Upper lobe of left lung (tissue), 6 donors: ENCODE results near the gene MYPOP. TPM values are rescaled to one million over a fixed set of nuclear protein-coding genes. Genes with fewer than 3 reads are reported as not detected.

Experiments
- ATAC-seq, 2 donors: fragments of 200-7000 bp; cut with Tn5 transposase; one replicate each; pipeline ENCODE4 v1.9.1; 2022; ENCODE audit warnings: mild to moderate bottlenecking in 2 of 2, moderate library complexity in 2 of 2; ENCODE audit not compliant: low FRiP score in 2 of 2
- DNase-seq, 2 donors: peaks; one replicate each; pipeline ENCODE4 v3.0.0-alpha.2; 2019 to 2020
- H3K27ac ChIP-seq, 4 donors: fragments of 200-600 bp; sonication (generic); one replicate each; pipeline ENCODE4 v1.5.1; 2016 to 2019
- H3K27me3 ChIP-seq, 4 donors: fragments of 200-600 bp; sonication (generic); one replicate each; pipeline ENCODE4 v1.5.1; 2017 to 2019
- H3K36me3 ChIP-seq, 4 donors: fragments of 200-600 bp; sonication (generic); one replicate each; pipeline ENCODE4 v1.5.1; 2016 to 2019
- H3K4me1 ChIP-seq, 4 donors: fragments of 200-600 bp; sonication (generic); one replicate each; pipeline ENCODE4 v1.5.1; 2018 to 2019
- H3K4me3 ChIP-seq, 4 donors: fragments of 200-600 bp; sonication (generic); one replicate each; pipeline ENCODE4 v1.5.1; 2017 to 2019; ENCODE audit warnings: mild to moderate bottlenecking in 2 of 4, moderate library complexity in 1 of 4
- H3K9me3 ChIP-seq, 4 donors: fragments of 200-600 bp; sonication (generic); one replicate each; pipeline ENCODE4 v1.5.1; 2018 to 2019
- CTCF ChIP-seq, 6 experiments: fragments of 450-650 bp in 4 of 6; fragments of 200-600 bp in 2 of 6; sonication (generic) in 2 of 6; IDR thresholded peaks; one replicate each; pipeline ENCODE4 v1.5.1; 2016 to 2019; ENCODE audit warnings: antibody characterized with exemption in 6 of 6
- EP300 ChIP-seq, 4 donors: sonication (generic); formaldehyde crosslinking; IDR thresholded peaks; one replicate each; pipeline ENCODE4 v1.5.1; 2017; ENCODE audit warnings: antibody characterized with exemption in 4 of 4, control low read depth in 2 of 4
- POLR2A ChIP-seq, 4 donors: fragments of 450-650 bp; IDR thresholded peaks; one replicate each; pipeline ENCODE4 v1.5.1; 2016 to 2017; ENCODE audit warnings: antibody characterized with exemption in 4 of 4, mild to moderate bottlenecking in 2 of 4
- POLR2AphosphoS5 ChIP-seq, 2 donors: sonication (generic); formaldehyde crosslinking; IDR thresholded peaks; one replicate each; pipeline ENCODE4 v1.5.1; 2017; ENCODE audit warnings: antibody characterized with exemption in 2 of 2
- WGBS, 2 donors: methylation state at CpG; one replicate each; pipeline ENCODE4 v1.1.5; 2017 to 2018; 5-methylcytosine and 5-hydroxymethylcytosine counted together
- total RNA-seq, 6 donors: library from RNA; depleted of rRNA in 4 of 6; stranded (reverse); fragments of >200 nt in 4 of 6; gene quantifications; one replicate each; pipeline versions ENCODE4 v1.1.0 to v1.2.1, GENCODE V29; 2016 to 2021
- donor health status: DM: no; HTN: no; CAD: no; lungs with moderate emphysema.
- donor health status: DM: no; HTN: yes; CAD: no; lungs with severe emphysema.

The MYPOP gene
- total RNA-seq, 6 donors from 2014 or later, result 2.3 to 13.6 (median 9.2) TPM

GRCh38 chr19:45862564-45863334 is 39.7 kb downstream of the MYPOP start, which contains the start of gene SYMPK:
SYMPK (minus strand) TSS chr19:45863147; CDS start chr19:45854495, 8,652 bp downstream.
- peaks cover 0 to 19% (median 8%) of the 10 kb centered on the region in 4 donors for H3K36me3 ChIP-seq
- peaks cover 0 to 11% (median 5%) of the 10 kb centered on the region in 4 donors for H3K27me3 ChIP-seq
- peak; percentile 99 for DNase-seq
- TF ChIP-seq EP300 (IDR thresholded peaks at IDR 0.05) (no peak), POLR2AphosphoS5 (IDR thresholded peaks at IDR 0.05) (peak; percentile 92 to 94), CTCF (IDR thresholded peaks at IDR 0.05) (no peak), POLR2A (IDR thresholded peaks at IDR 0.05) (peak in 2 of 4 donors; percentile 28 to 83)
- H3K9me3 ChIP-seq, result no peaks in the 10 kb centered on the region
- WGBS, 2 donors, result 0% methylated on average over 62 to 65 of the region's 65 CpGs
- peak within 1 kb of the TSS; percentile 89 to 94 (median 90) for H3K27ac ChIP-seq
- H3K4me1 ChIP-seq, result peaks cover 17 to 33% (median 27%) of the 10 kb centered on the region in 4 donors
- peak; percentile 98 to 100 for ATAC-seq
- peak within 1 kb of the TSS; percentile 78 to 89 (median 82) for H3K4me3 ChIP-seq

- peak overlapping the region; percentile 89 to 94 (median 90) for H3K27ac ChIP-seq
- no peak for TF ChIP-seq CTCF (IDR thresholded peaks at IDR 0.05)
- no peak for TF ChIP-seq POLR2A (IDR thresholded peaks at IDR 0.05)
- TF ChIP-seq POLR2AphosphoS5 (IDR thresholded peaks at IDR 0.05), result no peak
- no peak for TF ChIP-seq EP300 (IDR thresholded peaks at IDR 0.05)
- ATAC-seq (no peak), DNase-seq (no peak)
- H3K4me1 ChIP-seq, result peaks cover 17 to 33% (median 27%) of the 10 kb centered on the region in 4 donors
- peaks cover 0 to 19% (median 8%) of the 10 kb centered on the region in 4 donors for H3K36me3 ChIP-seq
- H3K27me3 ChIP-seq, result peaks cover 0 to 11% (median 5%) of the 10 kb centered on the region in 4 donors
- peak overlapping the region; percentile 78 to 89 (median 82) for H3K4me3 ChIP-seq
- 0% methylated on average over 11 of the region's 11 CpGs for WGBS, 2 donors
- no peaks in the 10 kb centered on the region for H3K9me3 ChIP-seq
Measured at GRCh38 chr19:45862271-45862563, 40.2 kb downstream of the MYPOP start.

- ATAC-seq, result no peak
- no peak overlapping the region for H3K27ac ChIP-seq
- H3K27me3 ChIP-seq, result peaks cover 0 to 11% (median 5%) of the 10 kb centered on the region in 4 donors
- H3K4me1 ChIP-seq, result peaks cover 17 to 33% (median 27%) of the 10 kb centered on the region in 4 donors
- H3K9me3 ChIP-seq, result no peaks in the 10 kb centered on the region
- TF ChIP-seq EP300 (IDR thresholded peaks at IDR 0.05), result no peak
- no peak for DNase-seq
- 89 to 91% methylated on average over 15 of the region's 15 CpGs for WGBS, 2 donors
- peaks cover 0 to 27% (median 13%) of the 10 kb centered on the region in 4 donors for H3K36me3 ChIP-seq
- H3K4me3 ChIP-seq, result no peak overlapping the region
Measured at GRCh38 chr19:45860359-45861259, 41.8 kb downstream of the MYPOP start.

- DNase-seq (no peak), ATAC-seq (peak in 1 of 2 donors; percentile 4)
- WGBS, 2 donors, result 96 to 97% methylated on average over 13 to 16 of the region's 16 CpGs
- peaks cover 0 to 12% (median 0%) of the 10 kb centered on the region in 4 donors for H3K4me1 ChIP-seq
- H3K36me3 ChIP-seq, result peaks cover 12 to 81% (median 59%) of the 10 kb centered on the region in 4 donors
- H3K9me3 ChIP-seq, result no peaks in the 10 kb centered on the region
- no peak for TF ChIP-seq POLR2AphosphoS5 (IDR thresholded peaks at IDR 0.05)
- no peak for TF ChIP-seq POLR2A (IDR thresholded peaks at IDR 0.05)
- TF ChIP-seq EP300 (IDR thresholded peaks at IDR 0.05), result no peak
- no peak for TF ChIP-seq CTCF (IDR thresholded peaks at IDR 0.05)
- H3K27ac ChIP-seq, result peak overlapping the region in 1 of 4 donors; percentile 72
- no peak overlapping the region for H3K4me3 ChIP-seq
- no peaks in the 10 kb centered on the region for H3K27me3 ChIP-seq
Measured at GRCh38 chr19:45854167-45854778, 48.1 kb downstream of the MYPOP start.
